H9 (cell line): ENCODE data around the gene TTC39C. TPM values are rescaled to one million over a fixed set of nuclear protein-coding genes. Genes with fewer than 3 reads are reported as not detected.

Experiments used
- DNase-seq: peaks from one replicate; pipeline ENCODE4 v3.0.0-alpha.2; 2017
- H2AFZ ChIP-seq: one replicate; pipeline ENCODE4 v1.6.1; 2013; ENCODE audit warnings: mild to moderate bottlenecking, low read length, control low read depth, moderate library complexity
- H2AK5ac ChIP-seq: 2 replicates; pipeline ENCODE4 v1.6.1; 2013; ENCODE audit warnings: low read length, control low read depth, mixed read lengths; ENCODE audit not compliant: insufficient read length
- H2BK120ac ChIP-seq: one replicate; pipeline ENCODE4 v1.6.1; 2013; ENCODE audit warnings: low read depth, mild to moderate bottlenecking, low read length, control low read depth, inconsistent platforms; ENCODE audit not compliant: poor library complexity, severe bottlenecking
- H2BK12ac ChIP-seq: 2 replicates; pipeline ENCODE4 v1.6.1; 2013; ENCODE audit warnings: low read length, control low read depth, mixed read lengths, low read depth; ENCODE audit not compliant: insufficient read length
- H2BK15ac ChIP-seq: 2 replicates; pipeline ENCODE4 v1.6.1; 2013; ENCODE audit warnings: low read depth, low read length, control low read depth
- H2BK20ac ChIP-seq: one replicate; pipeline ENCODE4 v1.6.1; 2013; ENCODE audit warnings: low read depth, mild to moderate bottlenecking, low read length, control low read depth, inconsistent platforms; ENCODE audit not compliant: poor library complexity, severe bottlenecking
- H2BK5ac ChIP-seq: 2 replicates; pipeline ENCODE4 v1.6.1; 2013; ENCODE audit warnings: low read length, control low read depth, mixed read lengths; ENCODE audit not compliant: insufficient read length
- H3K14ac ChIP-seq: 2 replicates; pipeline ENCODE4 v1.6.1; 2013; ENCODE audit warnings: low read length, control low read depth; ENCODE audit not compliant: insufficient read depth
- H3K18ac ChIP-seq: 2 replicates; pipeline ENCODE4 v1.6.1; 2013; ENCODE audit warnings: low read depth, mild to moderate bottlenecking, mixed read lengths, low read length, control low read depth; ENCODE audit not compliant: insufficient read length
- H3K23ac ChIP-seq: 2 replicates; pipeline ENCODE4 v1.6.1; 2013; ENCODE audit warnings: low read length, control low read depth, mixed read lengths, low read depth; ENCODE audit not compliant: insufficient read length
- H3K23me2 ChIP-seq: 2 replicates; pipeline ENCODE4 v1.6.1; 2013; ENCODE audit warnings: low read depth, mild to moderate bottlenecking, mixed read lengths, low read length, control low read depth; ENCODE audit not compliant: insufficient read length, poor library complexity, severe bottlenecking
- H3K27ac ChIP-seq: 2 replicates; pipeline ENCODE4 v1.5.1; 2013; ENCODE audit warnings: low read length, control low read depth, mixed read lengths, low read depth; ENCODE audit not compliant: insufficient read length
- H3K27me3 ChIP-seq: 2 replicates; pipeline ENCODE4 v1.6.1; 2013; ENCODE audit warnings: low read length, control low read depth, inconsistent platforms; ENCODE audit not compliant: insufficient read depth
- H3K4ac ChIP-seq: 2 replicates; pipeline ENCODE4 v1.6.1; 2013; ENCODE audit warnings: low read depth, mild to moderate bottlenecking, control low read depth, inconsistent platforms, low read length, moderate library complexity
- H3K4me1 ChIP-seq: 2 replicates; pipeline ENCODE4 v1.6.1; 2013; ENCODE audit warnings: low read length, control low read depth, inconsistent platforms; ENCODE audit not compliant: insufficient read depth
- H3K4me2 ChIP-seq: 2 replicates; pipeline ENCODE4 v1.6.1; 2013; ENCODE audit warnings: low read length, control low read depth, mixed read lengths; ENCODE audit not compliant: insufficient read length, insufficient read depth
- H3K56ac ChIP-seq: 2 replicates; pipeline ENCODE4 v1.6.1; 2013; ENCODE audit warnings: low read depth, mild to moderate bottlenecking, mixed read lengths, low read length, control low read depth; ENCODE audit not compliant: insufficient read length
- H3K79me1 ChIP-seq: 2 replicates; pipeline ENCODE4 v1.6.1; 2013; ENCODE audit warnings: low read depth, mild to moderate bottlenecking, moderate library complexity, low read length, control low read depth, inconsistent platforms; ENCODE audit not compliant: insufficient read depth, poor library complexity, severe bottlenecking
- H3K79me2 ChIP-seq: 2 replicates; pipeline ENCODE4 v1.6.1; 2013; ENCODE audit warnings: low read length, control low read depth, inconsistent platforms; ENCODE audit not compliant: insufficient read depth
- H3K9ac ChIP-seq: 2 replicates; pipeline ENCODE4 v1.6.1; 2013; ENCODE audit warnings: low read length, control low read depth, mixed read lengths; ENCODE audit not compliant: insufficient read length; ENCODE audit errors: extremely low read depth
- H3K9me3 ChIP-seq: one replicate; pipeline ENCODE4 v1.6.1; 2013; ENCODE audit warnings: low read depth, low read length, inconsistent platforms; ENCODE audit not compliant: control insufficient read depth
- H3T11ph ChIP-seq: one replicate; pipeline ENCODE4 v1.6.1; 2013; ENCODE audit warnings: mild to moderate bottlenecking, low read length, control low read depth, inconsistent platforms
- H4K20me1 ChIP-seq: one replicate; pipeline ENCODE4 v1.6.1; 2013; ENCODE audit not compliant: control insufficient read depth, insufficient read length, insufficient read depth
- H4K5ac ChIP-seq: 2 replicates; pipeline ENCODE4 v1.6.1; 2013; ENCODE audit warnings: low read depth, mild to moderate bottlenecking, mixed read lengths, low read length, control low read depth; ENCODE audit not compliant: insufficient read length
- H4K8ac ChIP-seq: replicated peaks from 2 replicates; pipeline ENCODE4 v1.6.1; 2013; ENCODE audit warnings: low read length, control low read depth, mixed read lengths, low read depth; ENCODE audit not compliant: insufficient read length
- H4K91ac ChIP-seq: 2 replicates; pipeline ENCODE4 v1.6.1; 2013; ENCODE audit warnings: low read depth, mild to moderate bottlenecking, moderate library complexity, mixed read lengths, low read length, control low read depth; ENCODE audit not compliant: insufficient read length
- H3K27ac Mint-ChIP-seq, 3 experiments: 2 replicates in 2 of 3; 3 replicates in 1 of 3; pipeline ENCODE4 v1.8.0; 2020 to 2021; ENCODE audit warnings: mixed read lengths in 3 of 3, mild to moderate bottlenecking in 1 of 3, moderate library complexity in 1 of 3
- H3K27me3 Mint-ChIP-seq: 2 replicates; pipeline ENCODE4 v1.8.0; 2021; ENCODE audit warnings: low read depth, mild to moderate bottlenecking, moderate library complexity, mixed read lengths
- H3K36me3 Mint-ChIP-seq, 3 experiments: 2 replicates in 2 of 3; 3 replicates in 1 of 3; pipeline ENCODE4 v1.8.0; 2020 to 2021; ENCODE audit warnings: low read depth in 3 of 3, mixed read lengths in 3 of 3; ENCODE audit not compliant: insufficient read depth in 1 of 3
- H3K4me1 Mint-ChIP-seq, 2 experiments: 2 replicates each; pipeline ENCODE4 v1.8.0; 2020; ENCODE audit warnings: mixed read lengths in 2 of 2
- H3K4me3 Mint-ChIP-seq, 2 experiments: 2 replicates in 1 of 2; 3 replicates in 1 of 2; pipeline ENCODE4 v1.8.0; 2020 to 2021; ENCODE audit warnings: mild to moderate bottlenecking in 2 of 2, mixed read lengths in 2 of 2, moderate library complexity in 1 of 2
- H3K9me3 Mint-ChIP-seq, 2 experiments: 2 replicates in 1 of 2; 3 replicates in 1 of 2; pipeline ENCODE4 v1.8.0; 2020; ENCODE audit warnings: mild to moderate bottlenecking in 2 of 2, mixed read lengths in 2 of 2, moderate library complexity in 1 of 2
- CTCF ChIP-seq: fragments of 200-600 bp; sonication (generic); conservative IDR thresholded peaks from 3 replicates; pipeline ENCODE4 v1.8.0; 2021; ENCODE audit warnings: antibody characterized with exemption, mild to moderate bottlenecking
- WGBS: extraction: QIAGEN DNeasy Blood & Tissue Kit; methylation state at CpG from one replicate; pipeline ENCODE4 v1.1.7; 2013; ENCODE audit warnings: missing lambda C conversion rate, low lambda C conversion rate, mixed read lengths; ENCODE audit not compliant: insufficient read length; ENCODE audit errors: extremely low coverage; 5-methylcytosine and 5-hydroxymethylcytosine counted together
- total RNA-seq: library from RNA; stranded (reverse); gene quantifications from 2 replicates; pipeline ENCODE4 v1.2.1, GENCODE V29; 2021

Gene TTC39C
- total RNA-seq, 1 experiment from 2014 or later: 18.0 TPM

- Histone ChIP-seq H3T11ph (no peak overlapping the region), H3K14ac (no peak overlapping the region), H2BK5ac (no peak overlapping the region), H2AK5ac (no peak overlapping the region), H3K4me1 (no peaks in the 10 kb centered on the region), H3K27me3 (no peaks in the 10 kb centered on the region; the same call in 1 of the 2 replicates), H3K56ac (no peak overlapping the region), H3K23ac (no peak overlapping the region), H2BK20ac (no peak overlapping the region), H3K27ac (no peak overlapping the region), H3K79me1 (no peaks in the 10 kb centered on the region), H3K4me2 (no peak overlapping the region), H2AFZ (no peak overlapping the region), H4K20me1 (peaks cover 6% of the 10 kb centered on the region), H4K8ac (no peak overlapping the region), H2BK120ac (no peak overlapping the region), H3K79me2 (no peaks in the 10 kb centered on the region), H3K9ac (no peak overlapping the region), H3K9me3 (no peaks in the 10 kb centered on the region), H2BK12ac (no peak overlapping the region), H3K18ac (no peak overlapping the region), H2BK15ac (no peak overlapping the region), H3K23me2 (no peaks in the 10 kb centered on the region), H3K4ac (no peak overlapping the region), H4K91ac (no peak overlapping the region), H4K5ac (no peak overlapping the region)
- H3K9me3 Mint-ChIP-seq: peaks cover 0 to 3% of the 10 kb centered on the region in 2 experiments; a peak in 1 of 5 replicates
- H3K4me3 Mint-ChIP-seq: no peak overlapping the region
- DNase-seq: no peak
- H3K27me3 Mint-ChIP-seq: no peaks in the 10 kb centered on the region
- peaks cover 0 to 3% (median 2%) of the 10 kb centered on the region in 3 experiments; a peak in 4 of 7 replicates for H3K36me3 Mint-ChIP-seq
- no peak for TF ChIP-seq CTCF
- no peak overlapping the region; a peak in 2 of 7 replicates for H3K27ac Mint-ChIP-seq
- no CpG with 5 or more reads among the region's 6 CpGs for WGBS
- H3K4me1 Mint-ChIP-seq: peaks cover 2% of the 10 kb centered on the region in 2 experiments; a peak in 2 of 4 replicates
Measured at GRCh38 chr18:24103320-24104021, 88.9 kb downstream of the TTC39C start.
